HS-5 (cell line): ENCODE results near the gene DNM2.

Experiments
- DNase-seq: peaks from one replicate; pipeline ENCODE4 v3.0.0-alpha.2; 2012; ENCODE audit warnings: low read depth

The DNM2 gene

GRCh38 chr19:10690341-10690781 is 27.5 kb upstream of the DNM2 start:
- no peak for DNase-seq

- DNase-seq: no peak
Observed at GRCh38 chr19:10691178-10691881, 26.5 kb upstream of the DNM2 start.

- DNase-seq: no peak
Observed at GRCh38 chr19:10691883-10692282, 26.0 kb upstream of the DNM2 start.

DNA sequence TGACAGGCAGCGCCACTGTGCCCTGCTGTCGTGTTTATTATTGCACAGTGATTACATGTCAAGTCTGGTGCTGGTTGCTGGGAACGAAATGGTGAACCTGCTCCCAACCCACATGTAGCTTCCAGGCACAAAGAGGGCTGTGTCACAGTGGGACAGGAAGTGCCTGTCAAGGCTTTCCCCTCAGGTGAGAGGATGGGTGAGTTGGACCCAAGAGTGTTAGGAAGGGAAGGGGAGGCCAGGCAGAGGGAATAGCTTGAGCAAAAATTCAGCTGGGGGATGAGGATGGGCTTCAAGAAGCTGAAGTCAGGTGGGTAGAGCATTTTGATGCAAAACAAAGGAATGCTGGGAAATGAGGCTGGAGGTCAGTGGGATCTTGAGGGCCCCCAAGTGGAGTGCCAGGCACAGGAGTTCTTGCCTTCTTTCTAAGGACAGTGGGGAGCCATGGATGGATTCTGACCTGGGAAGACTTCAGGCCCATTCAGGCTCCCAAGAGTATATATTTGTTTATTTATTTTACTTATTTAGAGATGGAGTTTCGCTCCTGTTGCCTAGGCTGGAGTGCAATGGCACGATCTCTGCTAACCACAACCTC is 25.1 kb upstream of the DNM2 start:
- no peak for DNase-seq

DNA sequence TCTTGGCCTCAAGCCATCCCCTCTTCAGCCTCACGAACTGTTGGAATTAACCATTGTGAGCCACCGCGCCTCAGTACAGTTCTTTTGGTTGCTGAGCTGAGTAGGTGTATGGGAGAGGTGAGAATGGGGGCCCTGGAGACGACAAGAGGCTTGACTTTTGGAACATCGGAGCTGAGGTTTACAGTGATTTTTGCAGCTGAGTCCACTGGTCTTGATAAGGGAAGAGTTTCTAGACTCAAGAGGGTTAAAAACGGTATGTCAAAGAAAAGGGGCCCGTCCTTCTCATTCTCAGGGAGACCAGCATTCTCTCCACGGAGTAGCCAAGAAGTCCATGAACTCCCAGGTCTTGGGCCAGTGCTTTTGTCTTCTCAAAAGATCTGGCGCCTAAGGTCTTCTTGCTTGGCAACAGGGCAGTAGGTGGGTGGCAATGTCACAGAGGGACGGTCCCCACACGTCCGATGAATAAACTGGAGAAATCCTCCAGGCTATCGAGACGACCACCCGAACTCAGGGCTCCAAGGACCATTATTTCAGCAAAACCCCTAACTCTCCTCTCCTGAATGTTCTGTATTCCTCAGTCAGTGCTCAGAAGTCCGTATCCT is 23.1 kb upstream of the DNM2 start:
- no peak for DNase-seq

DNA sequence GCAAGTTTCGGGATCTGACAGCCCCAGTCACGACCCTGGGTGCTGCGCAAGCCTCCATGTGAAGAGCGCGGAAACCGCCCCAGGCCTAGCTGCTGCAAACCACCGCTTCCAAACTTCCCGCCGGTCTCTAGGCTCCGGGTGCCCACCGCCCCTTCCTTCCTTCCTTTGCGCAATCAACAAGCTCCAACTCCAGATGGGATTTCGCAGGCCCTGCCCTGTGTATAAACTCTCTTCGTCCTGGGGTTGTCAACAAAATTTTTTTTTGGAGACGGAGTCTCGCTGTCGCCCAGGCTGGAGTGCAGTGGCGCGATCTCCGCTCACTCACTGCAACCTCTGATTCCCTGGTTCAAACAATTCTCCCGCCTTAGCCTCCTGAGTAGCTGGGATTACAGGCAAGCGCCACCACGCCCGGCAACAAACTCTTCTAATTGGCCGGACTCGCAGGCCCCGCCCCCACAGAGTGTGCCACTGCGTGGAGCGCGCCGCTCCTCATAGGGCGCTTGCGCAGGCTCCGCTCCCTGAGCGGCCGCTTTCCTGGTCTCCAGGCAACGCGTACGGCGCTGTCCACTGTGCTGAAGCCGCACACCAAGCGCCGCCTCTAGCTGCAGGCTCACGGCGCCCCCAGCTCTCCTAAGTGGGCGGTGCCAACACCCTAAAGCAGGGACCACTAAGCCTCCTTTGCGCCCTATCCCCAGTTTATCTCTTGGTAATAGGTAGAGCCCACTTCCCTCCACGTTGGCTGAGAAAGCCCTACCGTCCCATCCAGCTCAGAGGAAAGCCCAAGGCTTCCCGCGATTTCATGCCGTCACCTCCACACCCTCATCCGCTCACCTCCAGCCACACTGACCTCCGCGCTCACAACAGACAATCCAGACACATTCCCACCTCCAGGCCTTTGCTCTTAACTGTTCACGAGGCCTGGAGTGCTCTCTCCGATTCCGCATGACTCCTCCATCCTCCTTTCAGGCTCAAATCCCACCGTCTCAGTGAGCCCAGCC is 22.2 kb upstream of the DNM2 start:
- DNase-seq: no peak

- DNase-seq: peak; percentile 42
Observed at GRCh38 chr19:10699650-10700335, 18.1 kb upstream of the DNM2 start.

DNA sequence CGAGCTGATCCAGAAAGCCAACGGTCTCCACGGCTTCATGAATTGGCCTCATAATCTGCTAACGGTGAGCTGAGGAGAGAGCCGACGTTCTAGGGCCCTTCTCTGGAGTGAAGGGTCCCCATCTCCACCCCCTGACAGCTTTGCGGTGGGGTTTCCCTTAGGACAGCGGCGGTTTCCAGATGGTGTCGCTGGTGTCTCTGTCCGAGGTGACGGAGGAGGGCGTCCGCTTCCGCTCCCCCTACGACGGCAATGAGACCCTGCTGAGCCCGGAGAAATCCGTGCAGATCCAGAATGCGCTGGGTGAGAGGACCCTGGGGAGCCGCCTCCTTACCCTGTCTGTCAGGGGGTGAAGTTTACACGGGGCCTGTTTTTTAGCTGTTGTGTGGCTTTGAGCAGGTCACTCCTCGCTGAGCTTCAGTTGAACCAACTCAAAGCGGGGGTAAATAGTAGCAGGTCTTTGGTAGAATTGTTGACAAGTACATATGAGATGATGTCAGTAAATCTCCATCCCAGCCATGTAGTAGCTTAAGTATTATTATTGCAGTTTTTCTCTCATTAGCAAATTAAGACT is 15.8 kb upstream of the DNM2 start:
- no peak for DNase-seq

GRCh38 chr19:10706990-10707389 is 10.9 kb upstream of the DNM2 start:
- DNase-seq: no peak

DNA sequence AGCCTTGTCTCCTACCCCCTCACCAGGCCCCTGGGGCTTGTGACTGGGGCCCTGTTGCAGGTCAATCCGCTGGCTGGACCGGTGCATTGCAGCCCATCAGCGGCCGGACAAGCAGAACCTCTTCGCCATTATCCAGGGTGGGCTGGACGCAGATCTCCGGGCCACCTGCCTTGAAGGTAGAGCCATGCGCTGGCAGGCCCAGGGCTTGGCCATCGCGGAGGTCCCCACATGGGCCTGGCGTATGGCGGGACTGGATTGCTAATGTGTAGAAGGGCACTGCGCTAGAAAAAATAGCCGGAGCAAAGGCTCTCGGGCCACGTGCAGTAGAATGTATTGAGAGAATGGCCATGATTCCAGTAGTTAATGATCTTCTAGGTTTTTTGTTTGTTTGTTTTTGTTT is 10.4 kb upstream of the DNM2 start:
- DNase-seq: no peak

DNA sequence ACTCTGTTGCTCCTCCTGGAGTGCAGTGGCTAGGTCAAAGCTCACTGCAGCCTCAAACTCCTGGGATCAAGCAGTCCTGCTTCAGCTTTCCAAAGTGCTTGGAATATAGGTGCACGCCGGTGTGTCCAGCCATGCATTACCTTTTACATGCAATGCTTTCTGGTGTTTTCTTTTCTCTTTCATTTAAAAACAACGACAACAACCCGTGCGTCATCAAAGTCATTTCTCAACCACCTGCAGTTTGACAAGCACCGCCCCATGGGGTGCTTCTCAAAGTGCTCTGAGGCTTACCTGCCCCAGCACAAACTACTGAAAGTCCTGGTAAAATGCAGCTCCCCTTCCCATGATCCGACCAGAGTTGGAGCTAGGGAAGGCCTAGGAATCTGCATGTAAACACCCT is 9.6 kb upstream of the DNM2 start:
- no peak for DNase-seq

- no peak for DNase-seq
Observed at GRCh38 chr19:10712045-10712444, 5.8 kb upstream of the DNM2 start.

DNA sequence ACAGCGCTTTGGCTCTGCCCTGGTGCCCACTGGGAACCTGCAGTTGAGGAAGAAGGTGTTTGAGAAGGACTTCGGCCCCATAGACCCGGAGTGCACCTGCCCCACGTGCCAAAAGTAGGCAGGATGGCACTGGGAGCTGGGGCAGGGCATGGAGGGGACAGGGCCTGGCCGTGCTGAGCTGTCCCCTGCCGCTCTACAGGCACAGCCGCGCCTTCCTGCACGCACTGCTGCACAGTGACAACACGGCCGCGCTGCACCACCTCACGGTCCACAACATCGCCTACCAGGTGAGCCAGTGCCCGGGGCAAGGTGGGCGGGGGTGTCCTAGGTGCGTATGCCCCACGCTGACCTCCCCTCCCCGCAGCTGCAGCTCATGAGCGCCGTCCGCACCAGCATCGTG is 5.1 kb upstream of the DNM2 start:
- DNase-seq: no peak

GRCh38 chr19:10713317-10713716 is 4.6 kb upstream of the DNM2 start:
- DNase-seq: no peak

DNA sequence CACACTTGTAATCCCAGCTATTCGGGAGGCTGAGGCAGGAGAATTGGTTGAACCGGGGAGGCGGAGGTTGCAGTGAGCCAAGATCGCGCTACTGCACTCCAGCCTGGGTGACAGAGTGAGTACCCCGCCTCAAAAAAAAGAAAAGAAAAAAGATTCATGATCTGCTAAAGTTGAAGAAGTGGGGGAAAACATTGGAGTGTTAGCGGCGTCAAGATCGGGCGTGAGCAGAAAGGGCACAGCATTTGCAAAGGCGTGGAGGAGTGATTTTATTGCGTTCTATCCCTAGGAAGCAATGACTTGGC is 874 bp upstream of the DNM2 start:
- DNase-seq: no peak

DNA sequence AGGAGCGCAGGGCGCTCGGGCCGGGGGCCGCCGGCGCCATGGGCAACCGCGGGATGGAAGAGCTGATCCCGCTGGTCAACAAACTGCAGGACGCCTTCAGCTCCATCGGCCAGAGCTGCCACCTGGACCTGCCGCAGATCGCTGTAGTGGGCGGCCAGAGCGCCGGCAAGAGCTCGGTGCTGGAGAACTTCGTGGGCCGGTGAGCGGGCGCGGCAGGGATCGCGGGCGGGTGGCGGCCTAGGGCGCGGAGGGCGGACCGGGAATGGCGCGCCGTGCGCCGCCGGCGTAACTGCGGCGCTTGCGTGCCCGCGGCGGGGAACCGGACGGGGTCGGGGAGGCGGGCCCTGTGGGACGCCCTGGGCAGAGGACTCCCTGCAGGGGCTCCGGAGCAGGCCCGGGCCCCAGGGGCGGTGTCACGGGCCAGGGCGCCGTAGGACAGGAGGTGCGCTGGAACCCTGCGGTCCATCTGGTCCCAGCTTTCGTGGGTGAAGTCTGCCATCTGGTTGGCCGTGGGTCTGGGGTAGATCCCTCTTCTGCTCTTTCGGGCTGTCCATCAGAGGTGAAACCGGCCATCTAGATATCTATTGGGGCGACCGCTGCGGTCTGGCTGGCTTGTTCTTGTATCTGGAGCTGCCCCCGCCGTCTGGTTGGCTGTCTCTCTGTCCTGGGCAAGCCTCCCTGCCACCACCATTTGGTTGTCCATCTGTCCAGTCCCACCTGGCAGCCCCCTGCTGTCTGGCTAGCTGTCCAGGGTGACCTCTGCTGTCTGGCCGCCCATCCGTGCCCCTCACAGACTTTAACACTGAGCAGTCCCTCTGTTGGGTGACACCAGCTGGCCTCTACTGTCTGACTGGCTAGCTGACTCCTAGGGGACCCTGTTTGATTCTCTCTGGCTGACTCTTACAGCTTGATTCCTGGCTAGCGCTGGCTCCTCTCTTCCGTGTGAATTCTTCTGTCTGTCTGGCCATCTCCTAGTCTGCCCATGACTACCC is 622 bp downstream of the DNM2 start:
- no peak for DNase-seq

DNA sequence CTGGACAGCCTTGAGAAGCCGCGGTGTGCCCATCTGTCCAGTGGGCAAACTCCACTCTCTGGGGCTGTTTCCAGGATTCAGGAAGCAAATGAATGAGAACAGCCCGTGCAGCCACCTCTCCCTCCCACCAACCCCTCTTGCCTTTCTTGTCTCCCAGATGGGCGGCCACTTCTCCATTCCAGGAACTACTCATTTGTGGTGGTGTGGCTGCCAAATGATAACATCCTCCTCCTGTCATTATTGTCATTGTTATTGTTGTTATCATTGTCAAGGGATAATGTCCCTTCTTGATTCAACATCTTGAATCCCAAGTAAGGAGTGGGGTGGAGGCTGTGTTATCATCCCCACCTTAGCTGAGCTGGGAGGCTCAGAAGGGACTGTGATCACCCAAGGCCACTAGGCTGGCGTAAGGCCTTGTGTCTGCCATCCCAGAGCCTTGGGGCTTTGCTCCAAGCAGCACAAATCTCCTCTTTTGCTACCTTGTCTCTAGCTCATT is 1.6 kb downstream of the DNM2 start:
- DNase-seq: no peak

DNA sequence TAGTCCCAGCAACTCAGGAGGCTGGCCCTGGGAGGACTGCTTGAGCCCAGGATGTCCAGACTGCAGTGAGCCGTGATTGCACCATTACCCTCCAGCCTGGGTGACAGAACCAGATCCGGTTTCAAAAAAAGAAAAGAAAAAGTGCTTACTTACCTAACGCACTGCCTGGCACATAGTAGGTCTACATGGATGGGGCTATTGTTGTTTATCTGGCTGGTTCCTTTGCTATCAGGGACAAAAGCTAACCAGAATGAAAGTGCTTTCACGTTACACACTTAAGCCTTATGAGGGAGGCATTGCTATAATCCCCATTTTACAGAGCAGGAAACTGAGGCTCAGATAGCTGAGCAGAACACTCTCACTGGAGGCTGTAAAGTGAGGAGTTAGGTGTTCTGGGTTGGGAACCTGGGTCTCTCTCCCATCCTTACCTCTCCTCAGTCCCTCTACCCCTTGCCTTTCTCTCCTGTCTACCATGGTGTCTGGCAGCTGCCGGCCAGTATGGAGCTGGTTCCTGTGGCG is 2.8 kb downstream of the DNM2 start:
- no peak for DNase-seq

DNA sequence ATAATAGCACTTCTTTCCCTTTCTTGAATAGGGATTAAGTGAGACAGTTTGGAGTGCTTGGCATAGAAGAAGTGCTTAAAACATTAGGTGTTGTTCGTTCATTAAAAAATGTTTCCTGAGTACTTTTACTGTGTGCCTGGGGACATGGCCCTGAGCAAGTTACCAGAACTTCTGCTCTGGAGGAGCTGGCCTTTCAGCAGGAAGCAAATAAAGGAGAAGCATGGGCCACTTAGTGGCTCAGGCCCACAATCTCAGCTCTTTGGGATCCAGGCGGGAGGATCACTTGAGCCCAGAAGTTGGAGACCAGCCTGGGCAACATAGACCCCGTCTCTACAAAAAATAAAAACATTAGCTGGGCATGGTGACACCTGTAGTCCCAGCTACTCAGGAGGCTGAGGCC is 5.7 kb downstream of the DNM2 start:
- DNase-seq: no peak

- DNase-seq: no peak
Observed at GRCh38 chr19:10724573-10725071, 6.7 kb downstream of the DNM2 start.
